Raji (cell line): ENCODE measurements around the gene PLA2G7.

Source experiments
- POLR2A ChIP-seq: IDR thresholded peaks from 2 replicates; pipeline ENCODE4 v1.6.1; 2011; ENCODE audit warnings: low read depth, low read length, control low read depth; ENCODE audit not compliant: insufficient read depth

PLA2G7 gene

DNA sequence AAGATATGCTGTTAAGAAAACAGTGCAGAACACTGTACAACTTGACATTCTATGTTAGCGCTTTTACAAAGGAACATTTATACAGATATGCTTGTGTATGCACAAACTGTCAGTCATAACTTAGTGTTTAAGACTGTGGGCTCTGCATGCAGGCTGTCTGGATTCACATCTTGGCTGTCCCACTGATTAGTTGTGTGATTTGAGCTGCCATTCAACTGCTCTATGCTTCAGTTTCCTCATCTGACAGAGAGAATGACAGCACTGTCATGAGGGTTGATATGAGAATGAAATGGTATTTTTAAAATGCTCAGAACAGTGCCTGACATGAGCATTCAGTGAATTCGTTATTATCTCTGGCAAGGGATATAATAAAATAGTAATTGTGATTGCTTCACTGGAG, 73.7 kb downstream of the PLA2G7 start:
- TF ChIP-seq POLR2A: no peak

DNA sequence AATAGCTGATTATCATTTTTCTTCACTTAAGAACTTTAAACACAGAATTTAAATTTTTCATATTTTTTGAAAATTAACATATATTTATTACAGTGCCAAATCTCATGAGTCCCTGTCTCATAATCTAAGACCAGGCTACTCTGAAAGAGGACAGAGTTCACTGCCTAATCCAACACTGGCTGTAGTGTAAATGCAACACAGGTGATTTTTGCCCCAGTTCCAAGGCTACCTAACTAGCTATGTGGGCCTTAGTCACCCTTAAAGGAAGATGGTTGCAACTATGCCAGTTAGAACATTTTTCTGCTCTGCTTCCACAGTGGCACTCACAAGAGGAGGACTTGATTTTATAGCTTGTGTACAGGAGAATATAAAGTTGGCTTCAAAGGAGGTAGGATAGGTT, 77.5 kb downstream of the PLA2G7 start:
- no peak for TF ChIP-seq POLR2A

DNA sequence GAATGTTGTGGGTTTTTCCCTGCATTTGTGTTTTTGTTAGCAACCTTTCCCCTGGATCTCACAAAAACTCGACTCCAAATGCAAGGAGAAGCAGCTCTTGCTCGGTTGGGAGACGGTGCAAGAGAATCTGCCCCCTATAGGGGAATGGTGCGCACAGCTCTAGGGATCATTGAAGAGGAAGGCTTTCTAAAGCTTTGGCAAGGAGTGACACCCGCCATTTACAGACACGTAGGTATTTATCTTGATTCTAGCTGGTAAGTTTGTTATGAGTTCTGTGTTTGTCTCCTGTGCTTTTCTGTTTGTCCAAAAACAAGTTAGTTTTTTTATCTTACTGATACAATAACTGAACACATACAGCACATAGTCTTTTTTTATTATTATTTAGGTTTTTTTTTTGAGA, 79.4 kb downstream of the PLA2G7 start:
- TF ChIP-seq POLR2A: no peak
